ENCODE results near the gene LMO7.

The LMO7 gene

DNA sequence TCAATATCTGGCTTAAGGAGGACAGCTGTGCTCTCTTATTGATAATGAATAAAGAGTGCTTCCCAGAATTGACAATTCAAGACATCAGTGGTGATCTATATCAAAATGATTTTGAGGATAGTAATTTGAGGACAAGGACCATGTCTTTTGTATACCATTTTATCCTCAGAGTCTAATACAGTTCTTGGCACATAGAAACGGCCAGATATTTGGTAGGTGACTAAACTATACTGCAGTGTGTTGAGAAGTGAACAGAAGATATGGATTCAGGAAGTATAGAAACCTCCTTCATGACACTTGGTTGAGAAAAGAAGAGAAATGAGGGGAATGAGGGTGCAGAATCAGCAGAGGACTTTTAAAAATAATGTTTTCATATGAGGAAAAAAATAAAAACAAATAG, 16.1 kb upstream of the LMO7 start:
- no peaks in the 10 kb centered on the region for H3K36me3 ChIP-seq (ENCODE audit: control insufficient read depth, insufficient read depth, low read length)
- H2AFZ ChIP-seq = no peak overlapping the region
- H3K9me3 ChIP-seq (ENCODE audit: control insufficient read depth, low read length) = no peaks in the 10 kb centered on the region
- H3K79me2 ChIP-seq = no peaks in the 10 kb centered on the region
- no peak overlapping the region for H3K4me3 ChIP-seq (ENCODE audit: low read depth, low read length)
- H3K9ac ChIP-seq = no peak overlapping the region
- no peaks in the 10 kb centered on the region for H3K4me1 ChIP-seq
- TF ChIP-seq, protein P1, sequence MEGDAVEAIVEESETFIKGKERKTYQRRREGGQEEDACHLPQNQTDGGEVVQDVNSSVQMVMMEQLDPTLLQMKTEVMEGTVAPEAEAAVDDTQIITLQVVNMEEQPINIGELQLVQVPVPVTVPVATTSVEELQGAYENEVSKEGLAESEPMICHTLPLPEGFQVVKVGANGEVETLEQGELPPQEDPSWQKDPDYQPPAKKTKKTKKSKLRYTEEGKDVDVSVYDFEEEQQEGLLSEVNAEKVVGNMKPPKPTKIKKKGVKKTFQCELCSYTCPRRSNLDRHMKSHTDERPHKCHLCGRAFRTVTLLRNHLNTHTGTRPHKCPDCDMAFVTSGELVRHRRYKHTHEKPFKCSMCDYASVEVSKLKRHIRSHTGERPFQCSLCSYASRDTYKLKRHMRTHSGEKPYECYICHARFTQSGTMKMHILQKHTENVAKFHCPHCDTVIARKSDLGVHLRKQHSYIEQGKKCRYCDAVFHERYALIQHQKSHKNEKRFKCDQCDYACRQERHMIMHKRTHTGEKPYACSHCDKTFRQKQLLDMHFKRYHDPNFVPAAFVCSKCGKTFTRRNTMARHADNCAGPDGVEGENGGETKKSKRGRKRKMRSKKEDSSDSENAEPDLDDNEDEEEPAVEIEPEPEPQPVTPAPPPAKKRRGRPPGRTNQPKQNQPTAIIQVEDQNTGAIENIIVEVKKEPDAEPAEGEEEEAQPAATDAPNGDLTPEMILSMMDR (IDR thresholded peaks at IDR 0.05) = no peak
- no peak overlapping the region for H3K4me2 ChIP-seq (ENCODE audit: low read length)
- no peaks in the 10 kb centered on the region for H3K27me3 ChIP-seq (ENCODE audit: control insufficient read depth, insufficient read depth, low read length)
- no peak overlapping the region for H3K27ac ChIP-seq

DNA sequence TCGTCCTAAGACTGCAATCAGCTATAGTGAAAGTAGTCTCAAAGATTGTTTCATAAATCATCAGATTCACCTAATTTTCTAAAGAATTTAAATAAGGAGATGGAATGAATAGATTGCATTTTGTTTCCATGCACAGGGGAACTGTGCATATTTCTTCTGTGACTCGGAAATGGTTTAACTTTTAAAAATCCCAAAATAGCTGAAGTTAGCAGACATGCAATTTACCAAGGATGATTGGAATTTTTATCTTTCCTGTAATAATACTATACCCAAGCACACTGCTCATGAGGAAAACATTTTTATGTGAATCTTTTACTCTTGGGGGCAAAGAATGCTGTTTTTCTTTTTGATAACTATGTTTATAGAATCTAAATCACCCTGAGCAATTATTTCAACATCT, 15.0 kb upstream of the LMO7 start:
- H3K27ac ChIP-seq = no peak overlapping the region
- no peaks in the 10 kb centered on the region for H3K36me3 ChIP-seq (ENCODE audit: control insufficient read depth, insufficient read depth, low read length)
- no peaks in the 10 kb centered on the region for H3K79me2 ChIP-seq
- no peak overlapping the region for H2AFZ ChIP-seq
- no peak overlapping the region for H3K4me3 ChIP-seq (ENCODE audit: low read depth, low read length)
- H3K4me2 ChIP-seq (ENCODE audit: low read length) = no peak overlapping the region
- no peaks in the 10 kb centered on the region for H3K9me3 ChIP-seq (ENCODE audit: control insufficient read depth, low read length)
- H3K9ac ChIP-seq = no peak overlapping the region
- H3K27me3 ChIP-seq (ENCODE audit: control insufficient read depth, insufficient read depth, low read length) = no peaks in the 10 kb centered on the region
- TF ChIP-seq, protein P1 (IDR thresholded peaks at IDR 0.05) = no peak
- H3K4me1 ChIP-seq = no peaks in the 10 kb centered on the region

DNA sequence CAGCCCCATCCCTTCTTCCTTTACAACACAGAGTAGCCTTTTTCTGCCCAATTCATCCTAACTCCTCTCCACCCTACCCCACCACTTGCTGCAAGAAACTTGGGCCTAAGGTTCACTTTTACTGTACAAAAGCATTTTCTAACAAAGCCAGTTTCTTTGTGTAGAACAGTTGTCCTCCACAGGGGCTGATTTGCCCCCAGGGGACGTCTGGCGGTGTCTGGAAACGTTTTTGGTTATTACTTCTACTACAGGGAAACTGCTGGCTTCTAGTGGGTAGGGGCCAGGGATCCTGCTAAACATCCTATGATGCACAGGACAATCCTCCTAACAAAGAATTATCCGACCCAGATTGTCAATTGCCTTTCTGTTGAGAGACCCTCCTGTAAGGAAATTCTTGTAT, 7.3 kb upstream of the LMO7 start:
- no peaks in the 10 kb centered on the region for H3K9me3 ChIP-seq (ENCODE audit: control insufficient read depth, low read length)
- TF ChIP-seq, protein P1 (IDR thresholded peaks at IDR 0.05) = no peak
- H3K36me3 ChIP-seq (ENCODE audit: control insufficient read depth, insufficient read depth, low read length) = no peaks in the 10 kb centered on the region
- H3K9ac ChIP-seq = no peak overlapping the region
- H3K4me2 ChIP-seq (ENCODE audit: low read length) = no peak overlapping the region
- no peaks in the 10 kb centered on the region for H3K79me2 ChIP-seq
- no peaks in the 10 kb centered on the region for H3K4me1 ChIP-seq
- H2AFZ ChIP-seq = no peak overlapping the region
- no peak overlapping the region for H3K4me3 ChIP-seq (ENCODE audit: low read depth, low read length)
- H3K27ac ChIP-seq = no peak overlapping the region
- no peaks in the 10 kb centered on the region for H3K27me3 ChIP-seq (ENCODE audit: control insufficient read depth, insufficient read depth, low read length)

DNA sequence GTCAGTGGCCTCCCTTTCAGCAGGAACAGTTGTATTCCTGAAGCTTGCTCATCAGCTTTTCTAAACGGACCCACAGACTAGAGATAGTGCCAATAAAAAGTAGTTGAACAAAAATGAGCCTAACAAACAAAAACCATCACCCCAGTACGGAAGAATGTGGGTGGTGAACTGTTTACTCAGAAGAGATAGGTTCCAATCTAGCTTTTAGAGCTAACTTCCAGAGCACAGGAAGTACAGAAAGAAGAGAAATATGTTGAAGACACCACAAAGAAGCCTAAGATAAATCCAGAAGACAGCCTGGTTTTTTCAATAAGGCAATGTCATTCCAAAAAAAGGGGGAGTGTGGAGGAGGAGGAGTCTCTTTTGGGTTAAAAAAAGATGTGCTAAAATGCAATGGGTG, 2.8 kb upstream of the LMO7 start:
- no peak overlapping the region for H2AFZ ChIP-seq
- no peaks in the 10 kb centered on the region for H3K4me1 ChIP-seq
- no peaks in the 10 kb centered on the region for H3K27me3 ChIP-seq (ENCODE audit: control insufficient read depth, insufficient read depth, low read length)
- no peak overlapping the region for H3K9ac ChIP-seq
- no peaks in the 10 kb centered on the region for H3K36me3 ChIP-seq (ENCODE audit: control insufficient read depth, insufficient read depth, low read length)
- no peak overlapping the region for H3K4me3 ChIP-seq (ENCODE audit: low read depth, low read length)
- H3K27ac ChIP-seq = no peak overlapping the region
- no peak overlapping the region for H3K4me2 ChIP-seq (ENCODE audit: low read length)
- TF ChIP-seq, protein P1 (IDR thresholded peaks at IDR 0.05) = no peak
- no peaks in the 10 kb centered on the region for H3K79me2 ChIP-seq
- H3K9me3 ChIP-seq (ENCODE audit: control insufficient read depth, low read length) = no peaks in the 10 kb centered on the region

DNA sequence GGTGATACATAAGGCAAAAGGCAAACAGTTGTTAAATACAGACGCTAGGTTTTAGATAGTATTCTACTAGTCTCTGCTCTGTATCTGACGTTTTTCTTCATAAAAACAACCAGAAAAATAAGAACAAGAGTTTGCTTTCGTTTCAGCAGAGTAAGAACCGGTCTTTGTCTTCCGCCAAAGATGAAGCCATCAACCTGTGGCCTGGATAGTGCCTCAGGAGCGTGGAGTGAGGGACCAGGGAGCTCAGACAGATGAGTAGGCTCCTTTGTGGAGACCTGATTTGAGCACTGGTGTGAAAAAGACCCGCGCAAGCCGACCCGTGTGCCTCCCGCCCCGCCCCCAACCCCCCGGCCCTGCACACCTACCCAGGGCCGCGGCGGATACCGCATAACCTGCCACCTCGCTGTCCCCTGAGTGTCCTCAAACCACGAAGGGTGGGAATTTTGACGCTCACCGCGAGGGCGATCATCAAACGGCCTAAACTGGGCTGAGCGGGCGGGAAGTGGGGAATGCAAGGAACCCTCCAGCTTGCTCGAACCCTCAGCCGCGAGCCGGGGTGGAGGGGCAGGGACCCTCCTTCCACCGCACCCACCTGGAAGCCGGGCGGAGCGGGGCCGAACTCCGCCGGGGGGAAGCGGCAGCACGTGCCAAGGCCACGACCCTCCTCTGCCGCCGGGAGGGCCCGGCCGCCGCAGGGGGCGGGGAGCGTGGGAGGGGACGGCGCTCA, 866 bp upstream of the LMO7 start:
- H3K4me3 ChIP-seq (ENCODE audit: low read depth, low read length) = peak overlapping the region; percentile 47
- no peaks in the 10 kb centered on the region for H3K27me3 ChIP-seq (ENCODE audit: control insufficient read depth, insufficient read depth, low read length)
- H3K9me3 ChIP-seq (ENCODE audit: control insufficient read depth, low read length) = no peaks in the 10 kb centered on the region
- TF ChIP-seq, protein P1 (IDR thresholded peaks at IDR 0.05) = no peak
- H3K36me3 ChIP-seq (ENCODE audit: control insufficient read depth, insufficient read depth, low read length) = no peaks in the 10 kb centered on the region
- peak overlapping the region; percentile 69 for H3K4me2 ChIP-seq (ENCODE audit: low read length)
- peak overlapping the region; percentile 93 for H2AFZ ChIP-seq
- no peak overlapping the region for H3K9ac ChIP-seq
- no peak overlapping the region for H3K27ac ChIP-seq
- no peaks in the 10 kb centered on the region for H3K4me1 ChIP-seq
- no peaks in the 10 kb centered on the region for H3K79me2 ChIP-seq

Data from parathyroid adenoma (tissue), 2 donors.